ENCODE data around the gene ASPHD1.

The ASPHD1 gene

GRCh38 chr16:29873319-29873718, 27.0 kb upstream of the ASPHD1 start:
- TF ChIP-seq CTCF (IDR thresholded peaks at IDR 0.05), result no peak

DNA sequence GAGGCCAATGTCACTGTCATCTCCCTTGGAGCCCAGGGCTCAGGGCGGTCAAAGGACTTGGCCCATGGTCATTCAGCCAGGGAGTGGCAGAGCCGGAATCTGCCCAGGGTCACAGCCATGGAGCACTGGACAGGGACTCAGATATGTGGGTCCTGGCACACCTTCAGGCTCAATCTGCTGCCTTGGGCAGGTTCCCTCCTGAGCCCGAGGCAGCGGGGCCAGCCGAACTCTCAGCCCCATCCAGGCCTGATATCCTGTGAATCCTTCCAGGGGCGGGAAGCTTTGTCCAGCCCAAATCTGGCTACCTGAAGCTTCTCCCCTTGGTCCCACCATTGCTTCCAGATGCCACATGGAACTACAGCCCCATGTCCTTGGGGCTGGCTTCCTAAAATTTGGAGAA, 25.1 kb upstream of the ASPHD1 start:
- no peak for TF ChIP-seq CTCF (IDR thresholded peaks at IDR 0.05)

DNA sequence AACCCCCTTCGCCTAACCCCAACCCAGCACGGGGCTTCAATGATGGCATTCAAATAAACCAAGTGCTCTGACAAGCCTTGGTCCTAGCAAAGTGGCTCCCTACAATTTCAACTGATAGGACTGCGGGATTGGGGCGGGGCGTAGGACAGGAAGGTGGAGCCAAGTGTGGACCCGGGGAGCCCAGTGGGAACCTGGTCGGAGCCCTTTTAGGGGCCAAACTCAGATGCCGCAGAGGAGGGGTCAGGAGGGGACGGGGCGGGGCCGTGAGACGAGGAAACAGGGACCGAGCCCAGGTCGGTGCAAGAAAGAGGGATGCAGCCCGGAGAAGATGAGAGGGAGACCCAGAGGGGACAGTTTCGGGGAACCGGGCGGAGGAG, 24.1 kb upstream of the ASPHD1 start:
- TF ChIP-seq CTCF (IDR thresholded peaks at IDR 0.05), result no peak

GRCh38 chr16:29876594-29877249, 23.6 kb upstream of the ASPHD1 start:
- TF ChIP-seq CTCF (IDR thresholded peaks at IDR 0.05), result no peak

DNA sequence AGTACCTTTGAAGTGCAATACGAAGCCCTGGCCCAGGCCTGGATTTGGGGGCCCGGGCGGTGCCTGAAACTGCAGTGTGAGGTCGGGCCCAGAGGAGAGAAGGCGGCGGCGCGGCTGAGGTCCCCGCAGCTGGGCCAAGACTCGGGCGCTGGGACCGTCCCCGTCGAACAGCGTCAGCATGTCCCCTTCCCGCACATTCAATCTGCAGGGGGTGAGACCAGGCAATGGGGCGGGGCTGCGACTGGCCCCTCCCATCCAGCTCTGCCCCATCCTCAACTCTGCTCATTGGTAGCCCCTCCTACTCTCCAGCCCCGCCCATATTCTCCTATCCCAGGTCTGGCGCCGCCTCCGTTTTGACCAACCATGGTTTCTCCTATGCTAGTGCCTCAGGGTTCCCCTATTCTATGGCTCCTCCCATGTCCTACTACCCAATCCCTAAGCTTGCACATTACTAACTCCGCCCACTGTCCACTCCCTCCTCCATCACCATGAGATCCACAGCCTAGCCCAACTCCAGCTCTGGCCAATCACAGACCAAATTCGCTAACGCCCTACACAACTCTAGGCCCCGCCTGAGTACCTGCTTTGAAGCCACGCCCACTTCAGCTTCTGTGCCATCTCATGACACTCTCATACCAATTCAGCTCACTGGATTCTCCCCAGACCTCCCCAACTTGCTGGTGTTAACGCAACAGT, 22.9 kb upstream of the ASPHD1 start:
- no peak for TF ChIP-seq CTCF (IDR thresholded peaks at IDR 0.05)

DNA sequence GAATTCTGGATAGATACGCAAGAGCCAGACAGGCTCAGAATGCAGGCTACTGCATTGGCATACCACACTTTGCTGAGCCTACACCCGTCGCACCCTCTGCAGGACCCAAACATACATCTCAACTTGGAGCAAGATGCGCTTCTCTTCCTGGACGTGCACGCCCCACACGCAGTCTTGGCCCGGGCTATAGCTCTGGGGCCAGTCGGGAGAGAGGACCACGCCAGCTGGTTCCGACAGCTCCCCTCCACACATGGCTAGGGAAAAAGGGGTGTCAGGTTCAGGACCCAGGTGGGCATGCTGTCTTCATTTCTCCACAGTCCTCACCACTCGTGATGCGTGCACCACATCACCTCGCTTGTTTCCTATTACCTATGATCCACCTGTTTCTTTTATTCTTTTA, 22.1 kb upstream of the ASPHD1 start:
- TF ChIP-seq CTCF (IDR thresholded peaks at IDR 0.05), result no peak

- TF ChIP-seq CTCF (IDR thresholded peaks at IDR 0.05), result no peak
Observed at GRCh38 chr16:29881050-29881449, 19.2 kb upstream of the ASPHD1 start.

Measured in LNCAP (cell line).